ENCODE measurements around the gene SPRY1. TPM values are rescaled to one million over a fixed set of nuclear protein-coding genes. Genes with fewer than 3 reads are reported as not detected.

Gene SPRY1
- total and polyA plus RNA-seq, 2 experiments from 2014 or later, result 29.7 to 43.9 TPM

DNA sequence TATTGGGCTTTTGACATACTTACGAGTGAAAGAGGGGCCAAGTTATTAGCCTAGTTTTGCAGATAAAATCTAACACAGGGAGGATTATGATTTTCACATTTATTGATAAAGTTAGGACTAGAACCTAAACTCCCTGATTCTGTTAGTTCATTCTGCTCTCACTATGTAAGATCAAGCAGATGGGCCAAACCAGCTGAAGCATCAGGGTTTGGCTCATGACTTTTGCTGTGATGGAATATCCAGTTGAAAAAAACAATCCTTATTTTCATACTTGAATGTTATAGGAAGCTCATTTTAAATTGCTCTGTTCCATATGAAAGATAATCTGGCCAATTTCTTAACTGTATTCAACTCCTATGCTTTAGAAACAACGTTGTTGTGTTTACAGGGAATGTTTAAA lies 21.2 kb downstream of the SPRY1 start:
- TF ChIP-seq, protein P1, sequence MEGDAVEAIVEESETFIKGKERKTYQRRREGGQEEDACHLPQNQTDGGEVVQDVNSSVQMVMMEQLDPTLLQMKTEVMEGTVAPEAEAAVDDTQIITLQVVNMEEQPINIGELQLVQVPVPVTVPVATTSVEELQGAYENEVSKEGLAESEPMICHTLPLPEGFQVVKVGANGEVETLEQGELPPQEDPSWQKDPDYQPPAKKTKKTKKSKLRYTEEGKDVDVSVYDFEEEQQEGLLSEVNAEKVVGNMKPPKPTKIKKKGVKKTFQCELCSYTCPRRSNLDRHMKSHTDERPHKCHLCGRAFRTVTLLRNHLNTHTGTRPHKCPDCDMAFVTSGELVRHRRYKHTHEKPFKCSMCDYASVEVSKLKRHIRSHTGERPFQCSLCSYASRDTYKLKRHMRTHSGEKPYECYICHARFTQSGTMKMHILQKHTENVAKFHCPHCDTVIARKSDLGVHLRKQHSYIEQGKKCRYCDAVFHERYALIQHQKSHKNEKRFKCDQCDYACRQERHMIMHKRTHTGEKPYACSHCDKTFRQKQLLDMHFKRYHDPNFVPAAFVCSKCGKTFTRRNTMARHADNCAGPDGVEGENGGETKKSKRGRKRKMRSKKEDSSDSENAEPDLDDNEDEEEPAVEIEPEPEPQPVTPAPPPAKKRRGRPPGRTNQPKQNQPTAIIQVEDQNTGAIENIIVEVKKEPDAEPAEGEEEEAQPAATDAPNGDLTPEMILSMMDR (IDR thresholded peaks at IDR 0.05; ENCODE audit: low read depth, low read length), result no peak

DNA sequence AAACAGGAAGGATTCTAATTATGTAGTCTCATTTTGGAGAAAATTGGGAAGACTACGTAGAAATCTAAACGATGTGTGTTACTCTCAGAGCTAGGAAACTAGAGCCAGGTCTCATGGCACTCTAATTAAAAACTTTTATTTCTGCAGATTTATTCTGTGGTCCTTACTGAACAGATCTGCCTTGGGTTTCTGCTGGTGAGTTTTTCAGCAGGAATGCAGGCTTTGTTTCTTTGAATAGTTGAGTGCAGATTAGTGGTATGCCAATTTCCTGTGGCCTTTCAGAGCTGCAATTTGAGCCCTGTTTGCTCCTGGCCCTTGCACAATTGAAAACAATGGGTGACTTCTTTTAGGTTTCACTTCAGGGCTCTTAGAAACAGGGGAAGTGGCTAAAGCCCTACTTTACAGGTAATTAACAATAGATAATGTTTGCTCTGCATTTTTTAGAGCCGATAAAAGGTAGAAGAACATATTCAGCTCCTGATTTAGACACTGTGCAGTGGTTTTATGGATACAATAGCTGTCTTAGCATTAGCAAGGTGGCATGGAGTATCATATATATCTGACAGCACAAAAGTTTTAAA lies 21.8 kb downstream of the SPRY1 start:
- Histone ChIP-seq H3K4me3 (no peak overlapping the region), H3K27ac (peak overlapping the region; percentile 79), H3K36me3 (no peaks in the 10 kb centered on the region), H3K4me1 (ENCODE audit: low read depth) (peaks cover 17% of the 10 kb centered on the region), H3K27me3 (no peaks in the 10 kb centered on the region), H3K9me3 (ENCODE audit: low read depth) (no peaks in the 10 kb centered on the region)
- TF ChIP-seq, protein P1 (IDR thresholded peaks at IDR 0.05; ENCODE audit: low read depth, low read length), result no peak
- peak; percentile 50 to 95 for DNase-seq (ENCODE audit: low read depth in 1 of 2, low spot score in 1 of 2)

More for the DNA sequence above, 21.2 kb downstream of the SPRY1 start:
- no peak for DNase-seq (ENCODE audit: low read depth in 1 of 2, low spot score in 1 of 2)
- Histone ChIP-seq H3K4me1 (ENCODE audit: low read depth) (peaks cover 17% of the 10 kb centered on the region), H3K9me3 (ENCODE audit: low read depth) (no peaks in the 10 kb centered on the region), H3K27me3 (no peaks in the 10 kb centered on the region), H3K27ac (peak overlapping the region; percentile 79), H3K36me3 (no peaks in the 10 kb centered on the region), H3K4me3 (no peak overlapping the region)

DNA sequence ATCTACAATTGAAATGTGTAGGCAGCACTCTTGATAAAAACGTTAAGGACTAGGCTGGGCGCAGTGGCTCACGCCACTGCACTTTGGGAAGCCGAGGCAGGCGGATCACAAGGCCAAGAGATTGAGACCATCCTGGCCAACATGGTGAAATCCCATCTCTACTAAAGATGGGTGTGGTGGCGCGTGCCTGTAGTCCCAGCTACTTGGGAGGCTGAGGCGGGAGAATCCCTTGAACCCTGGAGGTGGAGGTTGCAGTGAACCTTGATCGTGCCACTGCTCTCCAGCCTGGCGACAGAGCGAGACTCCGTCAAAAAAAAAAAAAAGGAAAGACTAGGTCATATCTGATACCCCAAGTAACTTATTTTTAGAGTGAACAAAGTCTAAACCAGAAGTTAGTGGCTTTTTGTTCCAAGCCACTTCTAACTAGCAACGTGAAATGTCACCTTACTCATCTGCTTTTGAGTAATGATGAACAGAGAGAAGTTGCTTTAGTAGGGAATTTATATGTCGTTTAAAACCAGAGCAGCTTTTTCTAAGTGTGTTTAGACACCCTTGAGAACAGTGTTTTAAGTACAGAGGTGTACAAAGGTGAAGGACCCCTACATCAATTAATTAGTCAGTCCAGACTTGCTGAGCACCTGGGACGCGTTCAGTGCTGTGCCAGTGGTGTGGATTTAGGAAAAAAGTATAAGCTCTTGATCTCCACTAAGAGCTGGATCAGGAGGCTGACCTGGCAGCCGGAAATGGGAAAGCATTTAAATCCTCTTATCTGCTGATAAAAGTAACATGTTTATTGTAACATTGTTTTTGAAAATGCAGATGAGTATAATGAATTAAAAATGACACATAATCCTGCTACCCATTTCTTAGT lies 23.5 kb downstream of the SPRY1 start:
- Histone ChIP-seq H3K4me3 (no peak overlapping the region), H3K27ac (no peak overlapping the region)
- DNase-seq (ENCODE audit: low read depth in 1 of 2, low spot score in 1 of 2), result no peak

DNA sequence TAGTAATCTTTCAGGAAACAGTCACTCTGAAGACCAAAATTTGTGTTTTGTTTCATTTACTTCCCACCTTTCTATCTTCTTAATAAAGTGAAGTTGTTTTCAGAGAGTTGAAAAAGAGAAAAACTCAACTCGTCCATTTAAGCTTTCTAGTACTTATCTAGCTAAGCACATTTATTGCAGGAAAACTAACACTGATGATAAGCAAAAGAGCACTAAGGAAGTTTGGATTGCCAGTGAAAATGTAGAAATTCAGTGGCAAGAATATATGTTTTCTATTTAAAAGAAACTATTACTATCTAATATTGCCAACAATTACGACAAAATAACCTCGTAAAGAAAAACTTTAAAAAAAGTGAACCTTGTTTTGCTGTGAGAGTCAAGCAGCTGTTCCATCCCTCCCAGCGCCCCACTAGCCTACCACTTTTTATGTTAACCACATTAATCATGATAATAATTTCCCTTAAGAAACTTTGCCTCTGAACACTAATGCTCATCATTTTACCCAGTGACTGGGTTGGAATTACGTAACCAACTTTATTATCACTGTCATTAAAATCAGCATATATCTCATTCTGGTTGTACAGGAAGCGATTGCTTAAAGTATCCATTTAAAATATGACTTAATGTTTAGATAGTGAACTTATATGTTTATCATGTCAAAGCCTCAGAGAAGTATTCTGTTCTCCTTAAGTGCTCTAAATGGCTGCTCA lies 24.8 kb downstream of the SPRY1 start:
- no peak overlapping the region for H3K4me3 ChIP-seq
- TF ChIP-seq, protein P1 (IDR thresholded peaks at IDR 0.05; ENCODE audit: low read depth, low read length), result no peak
- H3K9me3 ChIP-seq (ENCODE audit: low read depth), result no peaks in the 10 kb centered on the region
- H3K27me3 ChIP-seq, result no peaks in the 10 kb centered on the region
- H3K36me3 ChIP-seq, result no peaks in the 10 kb centered on the region
- H3K27ac ChIP-seq, result no peak overlapping the region
- H3K4me1 ChIP-seq (ENCODE audit: low read depth), result peaks cover 17% of the 10 kb centered on the region
- peak in 1 of 2 donors; percentile 76 for DNase-seq (ENCODE audit: low read depth in 1 of 2, low spot score in 1 of 2)

More for the DNA sequence above, 23.5 kb downstream of the SPRY1 start:
- TF ChIP-seq, protein P1 (IDR thresholded peaks at IDR 0.05; ENCODE audit: low read depth, low read length), result no peak
- Histone ChIP-seq H3K4me1 (ENCODE audit: low read depth) (peaks cover 17% of the 10 kb centered on the region), H3K36me3 (no peaks in the 10 kb centered on the region), H3K27me3 (no peaks in the 10 kb centered on the region), H3K9me3 (ENCODE audit: low read depth) (no peaks in the 10 kb centered on the region)

DNA sequence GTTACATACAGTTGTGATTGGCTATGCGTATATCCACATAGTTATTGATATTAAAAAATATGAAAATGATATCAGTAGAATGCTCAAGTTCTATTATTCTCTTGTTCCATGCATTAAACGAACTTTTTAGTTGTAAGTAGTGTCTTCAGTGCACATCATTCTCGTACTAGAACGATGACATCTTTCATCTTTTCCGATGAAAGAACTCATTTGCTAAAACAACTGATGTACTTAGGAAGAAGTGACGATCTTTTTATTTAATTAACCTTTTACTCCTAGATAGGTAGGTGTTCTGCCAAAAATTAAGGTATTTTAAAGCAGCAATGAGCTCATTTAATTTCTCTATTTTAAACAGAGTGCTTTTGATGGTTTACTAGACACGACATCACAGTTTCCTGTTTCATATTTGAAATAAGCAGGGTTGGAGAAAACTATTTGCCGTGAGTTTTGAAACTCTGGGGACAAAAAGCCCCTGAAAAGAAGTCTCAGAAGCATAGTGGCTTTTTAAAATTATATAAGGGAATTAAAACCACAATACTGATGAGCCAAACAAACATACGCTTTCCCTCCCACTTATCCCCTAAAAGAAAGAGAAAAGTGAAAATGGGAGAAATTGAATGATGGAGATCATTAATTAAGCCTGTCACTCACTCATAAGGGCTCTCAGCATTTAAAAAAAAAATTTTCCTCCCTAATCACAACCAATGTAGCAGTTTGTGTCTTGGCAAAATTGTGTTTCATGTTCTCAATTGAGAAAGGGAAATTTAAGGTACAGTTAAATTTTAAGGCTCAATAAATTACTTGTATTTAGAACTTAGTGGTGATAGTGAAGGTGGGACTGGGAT lies 25.6 kb downstream of the SPRY1 start:
- Histone ChIP-seq H3K4me1 (ENCODE audit: low read depth) (peaks cover 17% of the 10 kb centered on the region), H3K27me3 (no peaks in the 10 kb centered on the region), H3K9me3 (ENCODE audit: low read depth) (no peaks in the 10 kb centered on the region), H3K36me3 (no peaks in the 10 kb centered on the region), H3K4me3 (no peak overlapping the region), H3K27ac (no peak overlapping the region)
- no peak for DNase-seq (ENCODE audit: low read depth in 1 of 2, low spot score in 1 of 2)
- TF ChIP-seq, protein P1 (IDR thresholded peaks at IDR 0.05; ENCODE audit: low read depth, low read length), result no peak
